Measurements from ENCODE around the gene CDKL5.

GRCh38 chrX:18389966-18390365, 35.4 kb upstream of the CDKL5 start:
- TF ChIP-seq CTCF (IDR thresholded peaks at IDR 0.05) (no peak), POLR2A (IDR thresholded peaks at IDR 0.05) (no peak), EP300 (IDR thresholded peaks at IDR 0.05) (no peak)
